Endothelial cell of umbilical vein (primary cell): ENCODE results near the gene NAV2. TPM values are rescaled to one million over a fixed set of nuclear protein-coding genes. Genes with fewer than 3 reads are reported as not detected.

Experiments used
- BruUV-seq: library from RNA; stranded (reverse); fragments of 400-500 nt; replicated peaks from 2 replicates; lab custom pipeline; 2021; lab: Mats Ljungman, UMichigan
- CTCF ChIA-PET: fragments of 300-600, 350-600 bp; sonication (Branson Sonifier 250); formaldehyde crosslinking; loops from one replicate; lab custom pipeline; 2021; ENCODE audit warnings: antibody characterized with exemption, inconsistent platforms; lab: Charles Lee
- POLR2A ChIA-PET: fragments of 300-600, 350-600 bp; sonication (Branson Sonifier 250); formaldehyde crosslinking; loops from one replicate; lab custom pipeline; 2021; ENCODE audit warnings: antibody characterized with exemption, inconsistent platforms; lab: Charles Lee
- DNase-seq: peaks from one replicate; pipeline ENCODE4 v3.0.0-alpha.2; 2011; ENCODE audit warnings: low read depth, low spot score
- FAIRE-seq: peaks from 2 replicates; lab custom pipeline; 2011; peaks lifted over from hg19 to GRCh38; lab: Jason Lieb, UNC
- H2AFZ ChIP-seq: 2 replicates; pipeline ENCODE4 v1.6.0; 2012; ENCODE audit warnings: low read depth, low read length, control low read depth, inconsistent platforms
- H3K27ac ChIP-seq: 2 replicates; pipeline ENCODE4 v1.5.1; 2011; ENCODE audit warnings: low read depth, mild to moderate bottlenecking, control low read depth, low read length, moderate library complexity; ENCODE audit not compliant: insufficient read depth
- H3K27me3 ChIP-seq, 2 experiments: 2 replicates each; pipeline versions ENCODE4 v1.6.0 to v1.6.1; 2011; ENCODE audit warnings: low read length in 2 of 2, mixed read lengths in 1 of 2; ENCODE audit not compliant: control insufficient read depth in 2 of 2, insufficient read depth in 2 of 2
- H3K36me3 ChIP-seq, 2 experiments: 2 replicates in 1 of 2; 3 replicates in 1 of 2; pipeline ENCODE4 v1.5.1; 2011; ENCODE audit warnings: low read length in 2 of 2, mild to moderate bottlenecking in 1 of 2, moderate library complexity in 1 of 2; ENCODE audit not compliant: control insufficient read depth in 2 of 2, insufficient read depth in 2 of 2; ENCODE audit errors: extremely low read depth in 1 of 2
- H3K4me1 ChIP-seq: 3 replicates; pipeline ENCODE4 v1.5.1; 2011; ENCODE audit warnings: mild to moderate bottlenecking, low read length; ENCODE audit not compliant: control insufficient read depth, insufficient read depth; ENCODE audit errors: extremely low read depth
- H3K4me2 ChIP-seq: 2 replicates; pipeline ENCODE4 v1.6.1; 2011; ENCODE audit warnings: low read length, control low read depth, mixed read lengths; ENCODE audit not compliant: insufficient read depth
- H3K4me3 ChIP-seq, 3 experiments: fragments of 200-600 bp in 1 of 3; sonication (generic), shearing (Covaris generic) in 1 of 3; replicated peaks in 1 of 3; 2 replicates each; pipeline ENCODE4 v1.5.1; 2011 to 2016; ENCODE audit warnings: control low read depth in 3 of 3, low read length in 3 of 3, mild to moderate bottlenecking in 2 of 3, inconsistent platforms in 1 of 3, low read depth in 1 of 3, moderate library complexity in 1 of 3; ENCODE audit not compliant: insufficient read depth in 1 of 3
- H3K79me2 ChIP-seq: 2 replicates; pipeline ENCODE4 v1.6.0; 2012; ENCODE audit warnings: low read length, inconsistent platforms; ENCODE audit not compliant: control insufficient read depth, insufficient read depth
- H3K9ac ChIP-seq: replicated peaks from 2 replicates; pipeline ENCODE3; 2011; ENCODE audit warnings: low read length, control low read depth; ENCODE audit not compliant: insufficient read depth; ENCODE audit errors: extremely low read depth
- H3K9me1 ChIP-seq: replicated peaks from 3 replicates; pipeline ENCODE4 v1.6.0; 2011; ENCODE audit warnings: mild to moderate bottlenecking, low read length; ENCODE audit not compliant: control insufficient read depth, insufficient read depth; ENCODE audit errors: extremely low read depth
- H3K9me3 ChIP-seq: replicated peaks from 2 replicates; pipeline ENCODE4 v1.5.1; 2012; ENCODE audit warnings: low read length, inconsistent platforms; ENCODE audit not compliant: control insufficient read depth, insufficient read depth
- H4K20me1 ChIP-seq: replicated peaks from 2 replicates; pipeline ENCODE3; 2011; ENCODE audit warnings: mild to moderate bottlenecking, low read length; ENCODE audit not compliant: control insufficient read depth, insufficient read depth; ENCODE audit errors: extremely low read depth
- CTCF ChIP-seq, 2 donors: IDR thresholded peaks; 1 replicate in 1 of 2; 2 replicates in 1 of 2; pipeline ENCODE4 v1.5.1; 2011; ENCODE audit warnings: low read length in 2 of 2, mild to moderate bottlenecking in 2 of 2, moderate library complexity in 2 of 2, control low read depth in 1 of 2, inconsistent platforms in 1 of 2, low read depth in 1 of 2; ENCODE audit not compliant: insufficient read depth in 1 of 2; ENCODE audit errors: extremely low read depth in 1 of 2
- EZH2 ChIP-seq: IDR thresholded peaks from 2 replicates; pipeline ENCODE4 v1.6.1; 2012; ENCODE audit warnings: borderline replicate concordance, low read depth, mild to moderate bottlenecking, moderate library complexity, low read length, inconsistent platforms; ENCODE audit not compliant: severe bottlenecking
- FOS ChIP-seq: IDR thresholded peaks from 2 replicates; pipeline ENCODE4 v1.6.1; 2011; ENCODE audit warnings: mild to moderate bottlenecking, low read length, moderate library complexity, borderline replicate concordance; ENCODE audit not compliant: insufficient read depth
- GATA2 ChIP-seq: IDR thresholded peaks from 2 replicates; pipeline ENCODE4 v1.7.0; 2011; ENCODE audit warnings: low read depth, mild to moderate bottlenecking, moderate library complexity, mixed read lengths, low read length; ENCODE audit not compliant: insufficient read length, insufficient read depth
- JUN ChIP-seq: IDR thresholded peaks from 2 replicates; pipeline ENCODE4 v1.6.1; 2011; ENCODE audit warnings: borderline replicate concordance, low read depth; ENCODE audit not compliant: insufficient read length, insufficient read depth
- MAX ChIP-seq: IDR thresholded peaks from 2 replicates; pipeline ENCODE4 v1.6.1; 2011; ENCODE audit not compliant: insufficient read depth, insufficient read length
- MYC ChIP-seq: IDR thresholded peaks from one replicate; pipeline ENCODE4 v1.6.1; 2011; ENCODE audit warnings: mild to moderate bottlenecking, low read depth, low read length
- POLR2A ChIP-seq: IDR thresholded peaks from 2 replicates; pipeline ENCODE4 v1.6.1; 2012; ENCODE audit warnings: low read depth, mild to moderate bottlenecking, control low read depth, low read length
- POLR2AphosphoS5 ChIP-seq: IDR thresholded peaks from 2 replicates; pipeline ENCODE4 v1.6.1; 2012; ENCODE audit warnings: low read depth, mild to moderate bottlenecking, control low read depth, low read length, moderate library complexity; ENCODE audit not compliant: insufficient read depth
- dilution Hi-C: fragments of 300-500 bp; cut with MboI; formaldehyde crosslinking; loops from one replicate; pipeline ENCODE4 v1.15.0; 2019; ENCODE audit warnings: low sequenced_read_pairs; ENCODE audit not compliant: extremely low pct_ligation_motif_present
- intact Hi-C: fragments of 100-400 bp; cut with micrococcal nuclease; formaldehyde crosslinking; loops from one replicate; pipeline ENCODE4 v1.10.0; 2022
- polyA plus RNA-seq, 4 experiments: library from polyadenylated mRNA; depleted of rRNA in 3 of 4; stranded (reverse) in 3 of 4; unstranded in 1 of 4; fragments of >200 nt; gene quantifications; 2 replicates each; pipeline versions ENCODE4 v1.2.1 to v1.2.3, GENCODE V29; 2011 to 2012; ENCODE audit warnings: missing spikeins in 1 of 4
- total RNA-seq: library from RNA; stranded (reverse); gene quantifications from 2 replicates; pipeline ENCODE4 v1.2.3, GENCODE V29; 2021

The NAV2 gene
- total and polyA plus RNA-seq, 2 donors (not counting 3 experiments of a cell fraction or from before 2014, with no cell fraction given): 10.9 to 68.0 TPM

GRCh38 chr11:19819148-19819547 is 106.5 kb downstream of the NAV2 start:
- intact Hi-C loops (no loop called here), dilution Hi-C loops (no loop called here)
- no peak overlapping the region for H3K4me2 ChIP-seq
- H3K9me3 ChIP-seq: no peaks in the 10 kb centered on the region
- H3K27ac ChIP-seq: no peak overlapping the region
- no peaks in the 10 kb centered on the region for H3K27me3 ChIP-seq
- no peaks in the 10 kb centered on the region for H3K4me1 ChIP-seq
- no peak overlapping the region for H2AFZ ChIP-seq
- peaks cover 85% of the 10 kb centered on the region for H3K79me2 ChIP-seq
- DNase-seq (no peak), FAIRE-seq (no peak)
- no peaks in the 10 kb centered on the region for H3K9me1 ChIP-seq
- ChIA-PET CTCF (no interaction called here), POLR2A (no interaction called here)
- H4K20me1 ChIP-seq: no peaks in the 10 kb centered on the region
- no peak overlapping the region for H3K4me3 ChIP-seq
- H3K9ac ChIP-seq: no peak overlapping the region
- no TSS peak for BruUV-seq
- TF ChIP-seq GATA2: no peak
- TF ChIP-seq FOS: no peak
- no peak for TF ChIP-seq MAX
- TF ChIP-seq POLR2A: no peak
- TF ChIP-seq CTCF (IDR thresholded peaks at IDR 0.05; ENCODE audit: extremely low read depth in 1 of 2, insufficient read depth in 1 of 2, low read depth in 1 of 2, low read length in 2 of 2): no peak
- TF ChIP-seq EZH2: no peak
- no peak for TF ChIP-seq MYC
- no peak for TF ChIP-seq JUN
- TF ChIP-seq POLR2AphosphoS5: no peak
- H3K36me3 ChIP-seq: no peaks in the 10 kb centered on the region
